Loucy (cell line): Measurements from ENCODE around the gene ADRB2.

Source experiments
- CTCF ChIP-seq: fragments of 200-600 bp; sonication (generic); conservative IDR thresholded peaks from 2 replicates; pipeline ENCODE4 v1.5.1; 2014; ENCODE audit warnings: mild to moderate bottlenecking, antibody characterized with exemption, low read length
- EZH2phosphoT487 ChIP-seq: fragments of 200-600 bp; IDR thresholded peaks from 2 replicates; pipeline ENCODE4 v1.6.1; 2018; ENCODE audit warnings: antibody characterized with exemption, mild to moderate bottlenecking, moderate library complexity, borderline replicate concordance

- TF ChIP-seq CTCF (no peak), EZH2phosphoT487 (no peak)
Observed at GRCh38 chr5:148856424-148856823, 30.0 kb downstream of the ADRB2 start.
